Activated naive CD4-positive, alpha-beta T cell treated with anti-CD3 and anti-CD28 coated beads, Interleukin-2, amount 10 ng/mL, durations not matched to agents 7 days and 5 days (primary cell): Measurements from ENCODE around the gene PRAMEF27.
"Not testable (repeated sequence)": the region's sequence is repeated elsewhere in the genome, so short reads cannot be mapped to it uniquely, and the experiment has no call there.

Experiments
- CTCF ChIA-PET: fragments of 350-600 bp; sonication (Branson Sonifier 250); formaldehyde crosslinking; loops from one replicate; lab custom pipeline; 2021; ENCODE audit warnings: antibody characterized with exemption; lab: Charles Lee
- DNase-seq: peaks from one replicate; pipeline ENCODE4 v3.0.0-alpha.2; 2020
- H3K27ac Mint-ChIP-seq: one replicate; pipeline ENCODE4 v1.8.0; 2021; ENCODE audit warnings: mild to moderate bottlenecking, moderate library complexity, mixed read lengths
- H3K27me3 Mint-ChIP-seq: one replicate; pipeline ENCODE4 v1.8.0; 2021; ENCODE audit warnings: mild to moderate bottlenecking, mixed read lengths
- H3K36me3 Mint-ChIP-seq: one replicate; pipeline ENCODE4 v1.8.0; 2021; ENCODE audit warnings: mixed read lengths
- H3K4me1 Mint-ChIP-seq: one replicate; pipeline ENCODE4 v1.8.0; 2021; ENCODE audit warnings: mixed read lengths
- H3K4me3 Mint-ChIP-seq: one replicate; pipeline ENCODE4 v1.8.0; 2021; ENCODE audit warnings: mild to moderate bottlenecking, moderate library complexity, mixed read lengths
- H3K9me3 Mint-ChIP-seq: one replicate; pipeline ENCODE4 v1.8.0; 2021; ENCODE audit warnings: mixed read lengths

The PRAMEF27 gene

GRCh38 chr1:13056475-13056874, at the start of gene PRAMEF27:
PRAMEF27 (minus strand) TSS chr1:13056575; CDS start chr1:13053659, 2,916 bp downstream.
- H3K27me3 Mint-ChIP-seq, H3K27ac Mint-ChIP-seq, H3K9me3 Mint-ChIP-seq, DNase-seq, H3K36me3 Mint-ChIP-seq, H3K4me3 Mint-ChIP-seq, H3K4me1 Mint-ChIP-seq, CTCF ChIA-PET: not testable (repeated sequence)

GRCh38 chr1:13070474-13070873, 14.1 kb upstream of the PRAMEF27 start, which contains the start of gene PRAMEF25:
PRAMEF25 (plus strand) TSS chr1:13070774; CDS start chr1:13073694, 2,920 bp downstream.
- H3K36me3 Mint-ChIP-seq, H3K9me3 Mint-ChIP-seq, CTCF ChIA-PET, DNase-seq, H3K27me3 Mint-ChIP-seq, H3K27ac Mint-ChIP-seq, H3K4me3 Mint-ChIP-seq, H3K4me1 Mint-ChIP-seq: not testable (repeated sequence)

GRCh38 chr1:13019846-13020245, 36.5 kb downstream of the PRAMEF27 start:
- H3K4me1 Mint-ChIP-seq, CTCF ChIA-PET, H3K4me3 Mint-ChIP-seq, H3K27ac Mint-ChIP-seq, H3K36me3 Mint-ChIP-seq, H3K27me3 Mint-ChIP-seq, H3K9me3 Mint-ChIP-seq, DNase-seq: not testable (repeated sequence)

- H3K4me1 Mint-ChIP-seq, H3K4me3 Mint-ChIP-seq, H3K27ac Mint-ChIP-seq, H3K36me3 Mint-ChIP-seq, H3K9me3 Mint-ChIP-seq, CTCF ChIA-PET, DNase-seq, H3K27me3 Mint-ChIP-seq: not testable (repeated sequence)
Measured at GRCh38 chr1:13011932-13012331, 44.4 kb downstream of the PRAMEF27 start.

GRCh38 chr1:13009348-13009747, 47.0 kb downstream of the PRAMEF27 start:
- H3K27me3 Mint-ChIP-seq, CTCF ChIA-PET, H3K4me3 Mint-ChIP-seq, H3K36me3 Mint-ChIP-seq, H3K9me3 Mint-ChIP-seq, DNase-seq, H3K4me1 Mint-ChIP-seq, H3K27ac Mint-ChIP-seq: not testable (repeated sequence)

GRCh38 chr1:13005732-13006131, 50.6 kb downstream of the PRAMEF27 start:
- H3K4me1 Mint-ChIP-seq, H3K9me3 Mint-ChIP-seq, CTCF ChIA-PET, H3K36me3 Mint-ChIP-seq, H3K4me3 Mint-ChIP-seq, H3K27ac Mint-ChIP-seq, DNase-seq, H3K27me3 Mint-ChIP-seq: not testable (repeated sequence)
